Neural crest cell (in vitro differentiated cells): Measurements from ENCODE around the gene GNPAT. TPM values are rescaled to one million over a fixed set of nuclear protein-coding genes. Genes with fewer than 3 reads are reported as not detected.

ENCODE experiments used
- DNase-seq: peaks from one replicate; pipeline ENCODE4 v3.0.0; 2021; ENCODE audit warnings: low read depth, mixed read lengths, low spot score
- H3K27ac Mint-ChIP-seq: one replicate; pipeline ENCODE4 v1.8.0; 2021; ENCODE audit warnings: mild to moderate bottlenecking, mixed read lengths; ENCODE audit not compliant: unreplicated experiment
- H3K27me3 Mint-ChIP-seq: 2 replicates; pipeline ENCODE4 v1.8.0; 2021; ENCODE audit warnings: low read depth, mild to moderate bottlenecking, mixed read lengths
- H3K36me3 Mint-ChIP-seq: 2 replicates; pipeline ENCODE4 v1.8.0; 2021; ENCODE audit warnings: low read depth, mild to moderate bottlenecking, mixed read lengths
- H3K4me1 Mint-ChIP-seq: 2 replicates; pipeline ENCODE4 v1.8.0; 2021; ENCODE audit warnings: mixed read lengths
- H3K4me3 Mint-ChIP-seq: one replicate; pipeline ENCODE4 v1.8.0; 2021; ENCODE audit warnings: mild to moderate bottlenecking, mixed read lengths
- H3K9me3 Mint-ChIP-seq: 2 replicates; pipeline ENCODE4 v1.8.0; 2021; ENCODE audit warnings: mixed read lengths
- CTCF ChIP-seq: fragments of 200-600 bp; sonication (generic); conservative IDR thresholded peaks from 2 replicates; pipeline ENCODE4 v1.5.0; 2021; ENCODE audit warnings: antibody characterized with exemption, mild to moderate bottlenecking
- total RNA-seq: library from RNA; stranded (reverse); gene quantifications from 2 replicates; pipeline ENCODE4 v1.2.1, GENCODE V29; 2021

GNPAT gene
- total RNA-seq, 1 donor from 2014 or later = 69.2 TPM

DNA sequence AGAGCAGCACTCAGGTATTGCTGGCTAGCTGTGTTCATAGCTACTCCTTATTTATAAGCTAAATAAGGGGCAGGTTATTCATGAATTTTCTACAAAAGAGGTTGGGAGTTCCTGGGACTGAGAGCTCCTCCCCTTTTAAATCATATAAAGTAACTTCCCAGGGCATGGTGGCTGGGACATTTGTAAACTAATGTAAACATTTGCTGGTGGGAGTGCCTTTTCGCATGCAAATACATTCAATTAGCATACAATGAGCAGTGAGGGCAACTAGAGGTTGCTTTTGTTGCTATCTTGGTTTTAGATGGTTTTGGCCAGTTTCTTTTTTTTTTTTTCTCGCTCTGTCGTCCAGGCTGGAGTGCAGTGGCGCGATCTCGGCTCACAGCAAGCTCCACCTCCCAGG, 43.4 kb downstream of the GNPAT start:
- H3K9me3 Mint-ChIP-seq = no peaks in the 10 kb centered on the region
- H3K27ac Mint-ChIP-seq = no peak overlapping the region
- DNase-seq = no peak
- TF ChIP-seq CTCF = no peak
- no peaks in the 10 kb centered on the region for H3K27me3 Mint-ChIP-seq
- H3K4me3 Mint-ChIP-seq = no peak overlapping the region
- H3K4me1 Mint-ChIP-seq = no peaks in the 10 kb centered on the region
- H3K36me3 Mint-ChIP-seq = no peaks in the 10 kb centered on the region

DNA sequence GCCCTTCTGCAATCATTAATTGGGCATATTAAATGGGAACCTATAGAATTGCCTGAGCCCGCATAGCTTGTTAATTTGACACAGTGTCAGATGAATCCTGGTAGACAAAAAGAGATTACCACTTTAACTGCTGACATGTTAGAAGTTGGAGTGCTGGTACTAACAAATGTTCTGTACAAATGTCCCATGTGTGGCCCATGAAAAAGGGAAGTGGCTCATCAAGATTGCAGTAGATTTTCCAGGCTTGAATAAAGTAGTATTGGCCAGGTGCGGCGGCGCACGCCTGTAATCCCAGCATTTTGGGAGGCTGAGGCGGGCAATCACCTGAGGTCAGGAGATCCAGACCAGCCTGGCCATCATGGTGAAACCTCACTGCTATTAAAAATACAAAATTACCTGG, 45.6 kb downstream of the GNPAT start:
- Mint-ChIP-seq H3K9me3 (no peaks in the 10 kb centered on the region), H3K36me3 (no peaks in the 10 kb centered on the region), H3K4me1 (no peaks in the 10 kb centered on the region), H3K4me3 (no peak overlapping the region), H3K27me3 (no peaks in the 10 kb centered on the region), H3K27ac (no peak overlapping the region)
- no peak for DNase-seq
- TF ChIP-seq CTCF = no peak

DNA sequence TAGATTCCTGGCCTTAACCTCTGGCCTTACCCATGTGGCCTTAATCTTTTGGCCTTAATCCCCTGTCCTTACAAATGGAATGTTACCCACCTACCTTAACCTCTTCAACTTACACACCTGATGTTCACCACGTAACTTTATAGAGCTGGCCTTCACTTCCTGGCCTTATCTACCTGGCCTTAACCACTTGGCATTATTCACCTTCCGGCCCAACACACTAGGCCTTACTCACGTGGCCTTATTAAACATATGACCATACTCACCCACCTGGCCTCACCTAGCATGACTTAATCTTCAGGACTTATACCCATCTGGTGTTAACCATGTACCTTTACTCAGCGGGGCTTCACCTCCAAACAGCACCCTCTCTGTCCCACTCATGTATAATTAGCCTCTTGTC, 54.9 kb downstream of the GNPAT start:
- TF ChIP-seq CTCF = no peak
- Mint-ChIP-seq H3K27ac (no peak overlapping the region), H3K4me1 (no peaks in the 10 kb centered on the region), H3K9me3 (peaks cover 3% of the 10 kb centered on the region), H3K27me3 (no peaks in the 10 kb centered on the region), H3K4me3 (no peak overlapping the region), H3K36me3 (no peaks in the 10 kb centered on the region)
- no peak for DNase-seq

DNA sequence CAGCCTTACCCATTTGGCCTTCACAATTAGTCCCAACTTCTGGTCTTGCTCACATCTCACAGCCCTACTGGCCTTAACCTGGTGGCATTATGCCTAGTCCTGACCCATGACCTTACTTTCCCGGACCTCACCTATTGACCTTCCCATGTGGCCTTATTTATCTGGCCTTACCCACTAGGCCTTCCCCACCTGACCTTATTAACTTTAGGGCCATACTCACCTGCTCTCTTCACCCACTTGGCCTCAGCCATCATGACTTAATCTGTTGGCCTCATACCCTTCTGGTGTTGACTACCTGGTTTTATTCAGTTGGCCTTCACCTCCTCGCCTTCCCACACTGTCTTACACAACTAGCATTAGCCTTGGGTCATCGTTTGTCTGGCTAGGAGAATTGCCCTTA, 61.0 kb downstream of the GNPAT start:
- Mint-ChIP-seq H3K27me3 (no peaks in the 10 kb centered on the region), H3K36me3 (no peaks in the 10 kb centered on the region), H3K27ac (no peak overlapping the region), H3K4me3 (no peak overlapping the region), H3K4me1 (no peaks in the 10 kb centered on the region), H3K9me3 (peaks cover 3% of the 10 kb centered on the region)
- no peak for TF ChIP-seq CTCF
- DNase-seq = no peak

GRCh38 chr1:231310391-231310934, 69.5 kb downstream of the GNPAT start:
- Mint-ChIP-seq H3K36me3 (no peaks in the 10 kb centered on the region), H3K4me1 (no peaks in the 10 kb centered on the region), H3K9me3 (no peaks in the 10 kb centered on the region), H3K4me3 (no peak overlapping the region), H3K27me3 (no peaks in the 10 kb centered on the region), H3K27ac (no peak overlapping the region)
- TF ChIP-seq CTCF = no peak
- DNase-seq = no peak
